IMR-90 (cell line): ENCODE results near the gene ATP9B.

Experiments used
- BHLHE40 ChIP-seq: fragments of 150-350 bp; IDR thresholded peaks from 2 replicates; pipeline ENCODE4 v1.6.1; 2016; ENCODE audit warnings: mild to moderate bottlenecking, low read depth, low read length
- FOS ChIP-seq: fragments of 150-350 bp; IDR thresholded peaks from 2 replicates; pipeline ENCODE4 v1.6.1; 2016; ENCODE audit warnings: low read depth, low read length
- MAFK ChIP-seq: IDR thresholded peaks from 2 replicates; pipeline ENCODE4 v1.6.1; 2012; ENCODE audit warnings: low read depth, low read length, improper control_type of control experiment
- MAZ ChIP-seq: IDR thresholded peaks from 2 replicates; pipeline ENCODE4 v1.6.1; 2012; ENCODE audit warnings: low read depth, mild to moderate bottlenecking, low read length, improper control_type of control experiment, moderate library complexity, borderline replicate concordance
- NFE2L2 ChIP-seq: fragments of 150-350 bp; IDR thresholded peaks from 2 replicates; pipeline ENCODE4 v1.6.1; 2016; ENCODE audit warnings: low read depth, mild to moderate bottlenecking, low read length
- POLR2A ChIP-seq: IDR thresholded peaks from 2 replicates; pipeline ENCODE4 v1.6.1; 2012; ENCODE audit warnings: mild to moderate bottlenecking, low read depth, low read length
- RAD21 ChIP-seq: IDR thresholded peaks from 2 replicates; pipeline ENCODE4 v1.6.1; 2012; ENCODE audit warnings: low read length, improper control_type of control experiment
- RFX5 ChIP-seq: IDR thresholded peaks from 2 replicates; pipeline ENCODE4 v1.8.0; 2012; ENCODE audit warnings: low read depth, mild to moderate bottlenecking, low read length, moderate library complexity
- SMC3 ChIP-seq: fragments of 150-350 bp; IDR thresholded peaks from 2 replicates; pipeline ENCODE4 v1.6.1; 2016; ENCODE audit warnings: low read depth, mild to moderate bottlenecking, antibody characterized with exemption, low read length, moderate library complexity
- TF ChIP-seq, protein P1 (sequence below): conservative IDR thresholded peaks from 2 replicates; pipeline ENCODE4 v1.5.1; 2012; ENCODE audit warnings: mild to moderate bottlenecking, low read depth, low read length, improper control_type of control experiment
- TF ChIP-seq, protein P2 (sequence below): fragments of 150-350 bp; IDR thresholded peaks from 2 replicates; pipeline ENCODE4 v1.6.1; 2016; ENCODE audit warnings: low read depth, mild to moderate bottlenecking, low read length, moderate library complexity, borderline replicate concordance
- TF ChIP-seq, protein P3 (sequence below): fragments of 150-350 bp; IDR thresholded peaks from 2 replicates; pipeline ENCODE4 v1.6.1; 2017; ENCODE audit warnings: mild to moderate bottlenecking, antibody characterized with exemption, low read length, low read depth

DNA sequence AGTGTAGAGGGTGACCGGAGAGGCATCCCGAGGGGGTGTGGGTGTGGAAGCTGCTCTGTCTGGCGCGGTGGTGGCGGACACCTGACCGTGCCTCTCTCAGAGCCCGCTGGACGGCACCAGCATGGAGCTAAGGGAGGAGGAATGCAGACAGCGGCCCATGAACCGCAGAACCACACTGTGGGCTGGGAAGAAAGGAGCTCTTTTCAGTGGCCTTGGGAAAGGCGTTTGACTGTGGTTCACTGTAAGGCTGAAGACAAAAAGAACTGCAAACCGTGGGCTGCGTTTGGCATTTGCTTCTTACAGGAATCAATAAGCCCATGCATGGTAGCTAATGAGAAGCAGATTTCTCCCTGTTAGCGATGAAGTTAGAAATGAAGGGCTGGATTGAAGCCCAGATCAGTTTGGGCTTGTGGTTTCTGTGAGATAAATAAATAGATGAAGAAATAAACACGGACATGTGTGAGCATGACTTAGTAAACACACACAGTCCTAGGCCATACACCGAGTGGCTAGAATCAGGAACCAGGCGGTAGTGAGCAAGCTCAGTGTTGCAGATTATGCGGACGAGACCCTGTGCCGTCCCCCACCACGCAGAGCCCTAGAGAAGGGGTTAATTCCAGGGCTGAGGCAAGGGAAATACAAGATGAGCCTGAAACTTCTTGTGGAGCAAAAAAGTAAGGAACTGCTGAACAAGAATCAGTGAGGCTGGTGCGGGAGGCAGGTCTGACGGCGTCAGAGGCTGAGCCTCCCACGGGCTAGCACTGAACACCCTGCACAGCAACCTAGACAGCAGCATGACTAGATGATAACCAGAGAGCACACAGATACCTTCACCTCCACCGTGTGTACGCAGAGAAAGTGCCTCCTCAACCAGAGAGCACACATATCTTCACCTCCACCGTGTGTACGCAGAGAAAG is 297.2 kb downstream of the ATP9B start:
- TF ChIP-seq MAZ (no peak), POLR2A (no peak), SMC3 (no peak), RAD21 (no peak), BHLHE40 (peak; percentile 19; the same call in 1 of the 2 replicates), RFX5 (no peak), MAFK (no peak), FOS (no peak), NFE2L2 (no peak)
- TF ChIP-seq, protein P1, sequence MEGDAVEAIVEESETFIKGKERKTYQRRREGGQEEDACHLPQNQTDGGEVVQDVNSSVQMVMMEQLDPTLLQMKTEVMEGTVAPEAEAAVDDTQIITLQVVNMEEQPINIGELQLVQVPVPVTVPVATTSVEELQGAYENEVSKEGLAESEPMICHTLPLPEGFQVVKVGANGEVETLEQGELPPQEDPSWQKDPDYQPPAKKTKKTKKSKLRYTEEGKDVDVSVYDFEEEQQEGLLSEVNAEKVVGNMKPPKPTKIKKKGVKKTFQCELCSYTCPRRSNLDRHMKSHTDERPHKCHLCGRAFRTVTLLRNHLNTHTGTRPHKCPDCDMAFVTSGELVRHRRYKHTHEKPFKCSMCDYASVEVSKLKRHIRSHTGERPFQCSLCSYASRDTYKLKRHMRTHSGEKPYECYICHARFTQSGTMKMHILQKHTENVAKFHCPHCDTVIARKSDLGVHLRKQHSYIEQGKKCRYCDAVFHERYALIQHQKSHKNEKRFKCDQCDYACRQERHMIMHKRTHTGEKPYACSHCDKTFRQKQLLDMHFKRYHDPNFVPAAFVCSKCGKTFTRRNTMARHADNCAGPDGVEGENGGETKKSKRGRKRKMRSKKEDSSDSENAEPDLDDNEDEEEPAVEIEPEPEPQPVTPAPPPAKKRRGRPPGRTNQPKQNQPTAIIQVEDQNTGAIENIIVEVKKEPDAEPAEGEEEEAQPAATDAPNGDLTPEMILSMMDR = no peak
- TF ChIP-seq, protein P2, sequence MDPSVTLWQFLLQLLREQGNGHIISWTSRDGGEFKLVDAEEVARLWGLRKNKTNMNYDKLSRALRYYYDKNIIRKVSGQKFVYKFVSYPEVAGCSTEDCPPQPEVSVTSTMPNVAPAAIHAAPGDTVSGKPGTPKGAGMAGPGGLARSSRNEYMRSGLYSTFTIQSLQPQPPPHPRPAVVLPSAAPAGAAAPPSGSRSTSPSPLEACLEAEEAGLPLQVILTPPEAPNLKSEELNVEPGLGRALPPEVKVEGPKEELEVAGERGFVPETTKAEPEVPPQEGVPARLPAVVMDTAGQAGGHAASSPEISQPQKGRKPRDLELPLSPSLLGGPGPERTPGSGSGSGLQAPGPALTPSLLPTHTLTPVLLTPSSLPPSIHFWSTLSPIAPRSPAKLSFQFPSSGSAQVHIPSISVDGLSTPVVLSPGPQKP = no peak
- TF ChIP-seq, protein P3, sequence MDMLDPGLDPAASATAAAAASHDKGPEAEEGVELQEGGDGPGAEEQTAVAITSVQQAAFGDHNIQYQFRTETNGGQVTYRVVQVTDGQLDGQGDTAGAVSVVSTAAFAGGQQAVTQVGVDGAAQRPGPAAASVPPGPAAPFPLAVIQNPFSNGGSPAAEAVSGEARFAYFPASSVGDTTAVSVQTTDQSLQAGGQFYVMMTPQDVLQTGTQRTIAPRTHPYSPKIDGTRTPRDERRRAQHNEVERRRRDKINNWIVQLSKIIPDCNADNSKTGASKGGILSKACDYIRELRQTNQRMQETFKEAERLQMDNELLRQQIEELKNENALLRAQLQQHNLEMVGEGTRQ = no peak
